Glutamatergic neuron (in vitro differentiated cells): ENCODE data around the gene SNAP47. TPM values are rescaled to one million over a fixed set of nuclear protein-coding genes. Genes with fewer than 3 reads are reported as not detected.
A peak's percentile ranks its signal among the peaks of the same experiment; 100 is the strongest.

Experiments used
- DNase-seq: peaks from one replicate; pipeline ENCODE4 v3.0.0; 2022
- H3K27ac Mint-ChIP-seq: one replicate; pipeline ENCODE4 v1.8.0; 2020; ENCODE audit warnings: mild to moderate bottlenecking, mixed read lengths, inconsistent platforms; ENCODE audit not compliant: unreplicated experiment
- H3K27me3 Mint-ChIP-seq: one replicate; pipeline ENCODE4 v1.8.0; 2020; ENCODE audit warnings: mild to moderate bottlenecking, moderate library complexity, mixed read lengths, inconsistent platforms; ENCODE audit not compliant: unreplicated experiment
- H3K36me3 Mint-ChIP-seq: one replicate; pipeline ENCODE4 v1.8.0; 2020; ENCODE audit warnings: mild to moderate bottlenecking, mixed read lengths, inconsistent platforms; ENCODE audit not compliant: unreplicated experiment
- H3K4me1 Mint-ChIP-seq: one replicate; pipeline ENCODE4 v1.8.0; 2020; ENCODE audit warnings: mild to moderate bottlenecking, low read depth, mixed read lengths, inconsistent platforms; ENCODE audit not compliant: unreplicated experiment
- H3K4me3 Mint-ChIP-seq: one replicate; pipeline ENCODE4 v1.8.0; 2020; ENCODE audit warnings: mild to moderate bottlenecking, mixed read lengths, inconsistent platforms; ENCODE audit not compliant: unreplicated experiment
- H3K9me3 Mint-ChIP-seq: one replicate; pipeline ENCODE4 v1.8.0; 2020; ENCODE audit warnings: mild to moderate bottlenecking, moderate library complexity, mixed read lengths, inconsistent platforms; ENCODE audit not compliant: unreplicated experiment
- CTCF ChIP-seq: fragments of 200-600 bp; sonication (generic); IDR thresholded peaks from one replicate; pipeline ENCODE4 v1.5.0; 2021; ENCODE audit not compliant: partially characterized antibody, unreplicated experiment
- total RNA-seq: library from RNA; stranded (reverse); fragmentation: NEBNext Ultra II Directional; extraction: Animal tissue kit (Norgen Biotek cat#: 25700); gene quantifications from one replicate; pipeline ENCODE4 v1.2.1, GENCODE V29; 2021; ENCODE audit not compliant: unreplicated experiment

SNAP47 gene
- total RNA-seq, 1 donor from 2014 or later, result 34.0 TPM

- TF ChIP-seq CTCF, result no peak
- Mint-ChIP-seq H3K9me3 (peaks cover 6% of the 10 kb centered on the region), H3K27ac (no peak overlapping the region), H3K4me3 (no peak overlapping the region), H3K4me1 (peaks cover 7% of the 10 kb centered on the region), H3K36me3 (peaks cover 5% of the 10 kb centered on the region), H3K27me3 (peaks cover 11% of the 10 kb centered on the region)
- DNase-seq, result no peak
Observed at GRCh38 chr1:227726318-227726717, 8.9 kb upstream of the SNAP47 start.

- Mint-ChIP-seq H3K27me3 (peaks cover 8% of the 10 kb centered on the region), H3K4me1 (peaks cover 7% of the 10 kb centered on the region), H3K27ac (no peak overlapping the region), H3K36me3 (no peaks in the 10 kb centered on the region), H3K4me3 (peak overlapping the region; percentile 30), H3K9me3 (peaks cover 3% of the 10 kb centered on the region)
- DNase-seq, result no peak
- no peak for TF ChIP-seq CTCF
Observed at GRCh38 chr1:227726924-227727599, 8.2 kb upstream of the SNAP47 start.

GRCh38 chr1:227728059-227728891 is 7.0 kb upstream of the SNAP47 start:
- H3K27ac Mint-ChIP-seq, result no peak overlapping the region
- H3K36me3 Mint-ChIP-seq, result no peaks in the 10 kb centered on the region
- peaks cover 3% of the 10 kb centered on the region for H3K9me3 Mint-ChIP-seq
- peak overlapping the region; percentile 83 for H3K4me3 Mint-ChIP-seq
- peak; percentile 76 for DNase-seq
- peaks cover 8% of the 10 kb centered on the region for H3K27me3 Mint-ChIP-seq
- peaks cover 7% of the 10 kb centered on the region for H3K4me1 Mint-ChIP-seq
- no peak for TF ChIP-seq CTCF

GRCh38 chr1:227728892-227729143 is 6.4 kb upstream of the SNAP47 start:
- Mint-ChIP-seq H3K27ac (no peak overlapping the region), H3K9me3 (peaks cover 3% of the 10 kb centered on the region), H3K4me1 (peaks cover 9% of the 10 kb centered on the region), H3K36me3 (no peaks in the 10 kb centered on the region), H3K27me3 (peaks cover 8% of the 10 kb centered on the region), H3K4me3 (peak overlapping the region; percentile 74)
- DNase-seq, result no peak
- no peak for TF ChIP-seq CTCF
